Mucosa of stomach (tissue), 1 donor: ENCODE measurements around the gene SOX14.

Source experiments
- H3K27me3 ChIP-seq: one replicate; pipeline ENCODE4 v1.7.0; 2013; ENCODE audit warnings: mild to moderate bottlenecking, low read length; ENCODE audit not compliant: control insufficient read depth, insufficient read depth
- H3K36me3 ChIP-seq: one replicate; pipeline ENCODE4 v1.7.0; 2013; ENCODE audit warnings: low read length; ENCODE audit not compliant: control insufficient read depth, insufficient read depth
- H3K4me1 ChIP-seq: one replicate; pipeline ENCODE4 v1.7.0; 2013; ENCODE audit warnings: mild to moderate bottlenecking, low read length; ENCODE audit not compliant: control insufficient read depth, insufficient read depth
- H3K4me3 ChIP-seq: one replicate; pipeline ENCODE4 v1.7.0; 2013; ENCODE audit warnings: low read length
- H3K9ac ChIP-seq: one replicate; pipeline ENCODE4 v1.7.0; 2013; ENCODE audit warnings: mild to moderate bottlenecking, low read length, moderate library complexity
- H3K9me3 ChIP-seq: one replicate; pipeline ENCODE4 v1.7.0; 2013; ENCODE audit warnings: mild to moderate bottlenecking, low read length, moderate library complexity; ENCODE audit not compliant: control insufficient read depth
- donor health status: Pancreatic carcinoma.

The SOX14 gene

DNA sequence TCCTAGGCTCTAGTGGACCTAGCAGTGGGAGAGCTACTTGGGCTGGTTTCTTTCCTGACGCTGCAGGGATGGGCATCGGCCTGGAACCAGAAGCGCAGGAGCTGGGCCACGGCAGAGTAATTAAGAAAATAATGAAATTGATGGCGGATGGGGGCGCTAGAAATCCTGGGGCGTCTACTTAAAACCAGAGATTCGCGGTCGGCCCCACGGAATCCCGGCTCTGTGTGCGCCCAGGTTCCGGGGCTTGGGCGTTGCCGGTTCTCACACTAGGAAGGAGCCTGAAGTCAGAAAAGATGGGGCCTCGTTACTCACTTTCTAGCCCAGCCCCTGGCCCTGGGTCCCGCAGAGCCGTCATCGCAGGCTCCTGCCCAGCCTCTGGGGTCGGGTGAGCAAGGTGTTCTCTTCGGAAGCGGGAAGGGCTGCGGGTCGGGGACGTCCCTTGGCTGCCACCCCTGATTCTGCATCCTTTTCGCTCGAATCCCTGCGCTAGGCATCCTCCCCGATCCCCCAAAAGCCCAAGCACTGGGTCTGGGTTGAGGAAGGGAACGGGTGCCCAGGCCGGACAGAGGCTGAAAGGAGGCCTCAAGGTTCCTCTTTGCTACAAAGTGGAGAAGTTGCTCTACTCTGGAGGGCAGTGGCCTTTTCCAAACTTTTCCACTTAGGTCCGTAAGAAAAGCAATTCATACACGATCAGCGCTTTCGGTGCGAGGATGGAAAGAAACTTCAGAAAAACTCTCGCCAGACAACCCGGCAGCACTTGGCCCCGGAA is 6.1 kb downstream of the SOX14 start:
- Histone ChIP-seq H3K4me3 (no peak overlapping the region), H3K27me3 (peaks cover 89% of the 10 kb centered on the region), H3K4me1 (peaks cover 44% of the 10 kb centered on the region), H3K9me3 (no peaks in the 10 kb centered on the region), H3K36me3 (no peaks in the 10 kb centered on the region), H3K9ac (no peak overlapping the region)

- H3K4me1 ChIP-seq = peaks cover 44% of the 10 kb centered on the region
- no peaks in the 10 kb centered on the region for H3K9me3 ChIP-seq
- H3K4me3 ChIP-seq = no peak overlapping the region
- no peaks in the 10 kb centered on the region for H3K36me3 ChIP-seq
- peaks cover 83% of the 10 kb centered on the region for H3K27me3 ChIP-seq
- H3K9ac ChIP-seq = no peak overlapping the region
These were observed 6.8 kb downstream of the SOX14 start for GRCh38 chr3:137770835-137771399.

GRCh38 chr3:137771401-137772213 is 7.5 kb downstream of the SOX14 start:
- peaks cover 44% of the 10 kb centered on the region for H3K4me1 ChIP-seq
- no peaks in the 10 kb centered on the region for H3K36me3 ChIP-seq
- no peaks in the 10 kb centered on the region for H3K9me3 ChIP-seq
- no peak overlapping the region for H3K9ac ChIP-seq
- no peak overlapping the region for H3K4me3 ChIP-seq
- peaks cover 76% of the 10 kb centered on the region for H3K27me3 ChIP-seq

DNA sequence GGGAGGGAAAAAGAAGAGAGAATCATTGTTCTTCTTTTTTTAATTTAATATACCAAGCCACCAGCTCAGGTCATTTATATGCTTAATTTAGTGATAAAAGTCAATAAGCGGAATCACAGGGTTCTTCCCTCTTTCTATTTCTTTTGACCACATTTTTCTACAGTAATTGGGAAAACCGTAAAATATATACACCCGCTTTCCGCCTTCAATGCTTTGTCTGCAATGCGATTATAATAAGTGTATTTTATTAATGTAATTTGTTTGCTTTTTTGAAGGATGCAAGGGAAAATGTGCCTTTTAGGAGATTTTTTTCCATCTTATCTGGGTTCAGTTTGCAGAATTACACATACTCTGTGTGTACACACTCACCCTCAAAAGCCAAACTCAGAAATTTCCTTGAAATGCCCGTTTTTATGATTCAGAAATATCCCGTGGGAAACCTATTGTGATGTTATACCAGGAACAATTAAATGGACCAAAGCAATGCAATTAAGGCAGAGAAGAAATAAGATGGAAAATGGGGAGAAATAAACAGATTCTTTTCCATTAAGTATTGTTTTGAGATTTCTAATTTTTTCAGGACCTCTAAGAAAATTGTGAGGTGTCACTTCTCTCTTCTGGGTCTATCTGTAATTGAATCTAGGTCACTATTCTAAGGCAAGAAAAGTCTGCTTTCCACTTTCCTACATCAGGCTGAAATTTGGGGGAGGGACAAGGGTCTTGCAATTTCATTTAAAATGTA is 8.3 kb downstream of the SOX14 start:
- H3K4me3 ChIP-seq = no peak overlapping the region
- H3K4me1 ChIP-seq = peaks cover 44% of the 10 kb centered on the region
- H3K9me3 ChIP-seq = no peaks in the 10 kb centered on the region
- no peak overlapping the region for H3K9ac ChIP-seq
- H3K27me3 ChIP-seq = peaks cover 71% of the 10 kb centered on the region
- H3K36me3 ChIP-seq = no peaks in the 10 kb centered on the region

DNA sequence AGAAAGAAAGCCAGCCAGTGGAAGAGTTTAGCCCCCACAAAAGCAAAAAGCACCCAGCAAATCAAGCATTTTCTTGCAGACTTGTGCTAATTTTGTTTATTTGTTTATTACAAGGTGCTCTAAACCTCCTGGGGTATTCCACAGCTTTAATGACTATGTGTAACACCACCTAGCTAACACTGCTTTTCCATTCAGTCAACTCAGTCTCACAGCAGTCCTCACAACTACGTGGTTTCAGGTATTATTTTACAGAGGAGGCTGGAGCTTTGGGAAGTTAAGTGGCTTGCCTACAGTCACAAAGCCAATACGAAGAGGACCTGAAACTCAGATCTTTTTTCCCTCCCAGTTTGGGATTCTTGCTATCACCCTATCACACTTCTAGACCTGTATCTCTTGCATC is 14.8 kb downstream of the SOX14 start:
- Histone ChIP-seq H3K9ac (no peak overlapping the region), H3K4me1 (no peaks in the 10 kb centered on the region), H3K27me3 (peaks cover 9% of the 10 kb centered on the region), H3K9me3 (no peaks in the 10 kb centered on the region), H3K36me3 (no peaks in the 10 kb centered on the region), H3K4me3 (no peak overlapping the region)

GRCh38 chr3:137787529-137787928 is 23.4 kb downstream of the SOX14 start:
- Histone ChIP-seq H3K9ac (no peak overlapping the region), H3K4me3 (no peak overlapping the region), H3K36me3 (no peaks in the 10 kb centered on the region), H3K4me1 (no peaks in the 10 kb centered on the region), H3K9me3 (no peaks in the 10 kb centered on the region), H3K27me3 (no peaks in the 10 kb centered on the region)

DNA sequence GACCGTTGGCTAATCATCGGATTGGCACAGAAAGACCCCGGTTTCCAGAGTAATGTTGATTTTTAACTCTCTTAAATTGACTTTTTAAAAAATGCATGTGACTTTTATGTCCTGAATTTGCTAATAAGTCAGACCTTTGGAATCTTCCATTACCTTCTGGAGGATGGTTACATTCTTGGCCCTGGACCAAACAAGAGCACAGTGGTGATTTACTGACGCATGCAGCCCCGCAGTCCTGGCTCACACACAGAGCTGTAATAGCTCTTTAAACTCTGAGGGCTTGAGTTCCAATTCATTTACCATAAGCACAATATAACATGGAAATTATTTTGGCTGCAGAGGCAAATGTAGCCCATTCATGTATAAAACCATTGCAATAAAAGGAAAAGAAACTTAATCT is 25.1 kb downstream of the SOX14 start:
- Histone ChIP-seq H3K36me3 (no peaks in the 10 kb centered on the region), H3K9me3 (no peaks in the 10 kb centered on the region), H3K9ac (no peak overlapping the region), H3K4me1 (no peaks in the 10 kb centered on the region), H3K4me3 (no peak overlapping the region), H3K27me3 (no peaks in the 10 kb centered on the region)

DNA sequence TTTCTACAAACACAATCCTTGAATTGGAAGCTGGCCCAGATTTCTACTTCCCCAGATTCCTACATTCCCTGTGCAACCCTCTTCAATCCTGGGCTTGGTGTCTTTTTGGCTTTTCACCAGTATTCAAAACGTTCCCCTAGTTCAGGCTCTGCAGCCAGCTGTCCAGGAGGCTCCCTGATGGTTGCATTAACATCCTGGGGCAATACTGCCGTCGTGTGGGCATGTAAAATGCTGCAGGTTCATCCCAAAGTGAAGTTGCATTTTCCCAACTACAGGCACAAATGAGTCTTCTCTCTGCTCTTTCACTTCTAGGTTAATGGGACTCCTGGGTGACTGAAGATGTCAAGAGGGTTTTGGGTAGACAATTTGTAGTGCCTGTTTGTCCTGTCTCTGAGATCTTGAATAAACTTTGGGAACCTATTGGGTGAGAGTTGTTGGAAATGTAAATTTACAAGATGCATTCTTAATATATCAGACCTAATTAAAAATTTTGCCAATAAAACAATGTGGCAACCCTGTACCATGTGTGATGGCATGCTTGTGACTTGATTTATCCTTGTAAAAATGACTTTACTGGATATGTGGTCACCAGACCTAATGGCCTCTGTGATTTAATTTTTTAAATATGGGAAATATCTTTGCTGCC is 28.6 kb downstream of the SOX14 start:
- Histone ChIP-seq H3K9me3 (no peaks in the 10 kb centered on the region), H3K36me3 (no peaks in the 10 kb centered on the region), H3K4me3 (no peak overlapping the region), H3K9ac (no peak overlapping the region), H3K4me1 (no peaks in the 10 kb centered on the region), H3K27me3 (no peaks in the 10 kb centered on the region)

DNA sequence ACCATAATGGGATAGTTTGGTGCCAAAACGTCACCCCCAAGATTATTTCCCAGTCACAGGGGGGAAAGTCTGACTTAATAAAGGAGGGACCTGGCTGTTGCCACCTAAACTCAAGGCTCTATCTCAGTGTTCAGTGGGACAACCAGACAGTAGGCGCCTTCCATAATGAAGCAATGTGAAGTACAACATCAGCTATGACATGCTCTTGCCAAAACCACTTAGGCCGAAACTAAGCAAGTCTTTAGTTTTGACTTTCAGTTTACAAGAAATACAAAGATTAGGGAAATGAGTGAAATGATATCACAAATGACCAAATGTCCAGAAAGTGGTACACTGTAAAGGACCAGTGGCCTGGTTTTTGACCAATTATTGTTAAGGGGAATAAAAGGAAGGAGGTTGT is 32.9 kb downstream of the SOX14 start:
- H3K27me3 ChIP-seq = no peaks in the 10 kb centered on the region
- no peak overlapping the region for H3K4me3 ChIP-seq
- H3K4me1 ChIP-seq = no peaks in the 10 kb centered on the region
- H3K9me3 ChIP-seq = no peaks in the 10 kb centered on the region
- H3K36me3 ChIP-seq = no peaks in the 10 kb centered on the region
- H3K9ac ChIP-seq = no peak overlapping the region

- Histone ChIP-seq H3K36me3 (no peaks in the 10 kb centered on the region), H3K9ac (no peak overlapping the region), H3K4me1 (no peaks in the 10 kb centered on the region), H3K9me3 (no peaks in the 10 kb centered on the region), H3K27me3 (no peaks in the 10 kb centered on the region), H3K4me3 (no peak overlapping the region)
These were observed 39.1 kb downstream of the SOX14 start for GRCh38 chr3:137803215-137803614.

DNA sequence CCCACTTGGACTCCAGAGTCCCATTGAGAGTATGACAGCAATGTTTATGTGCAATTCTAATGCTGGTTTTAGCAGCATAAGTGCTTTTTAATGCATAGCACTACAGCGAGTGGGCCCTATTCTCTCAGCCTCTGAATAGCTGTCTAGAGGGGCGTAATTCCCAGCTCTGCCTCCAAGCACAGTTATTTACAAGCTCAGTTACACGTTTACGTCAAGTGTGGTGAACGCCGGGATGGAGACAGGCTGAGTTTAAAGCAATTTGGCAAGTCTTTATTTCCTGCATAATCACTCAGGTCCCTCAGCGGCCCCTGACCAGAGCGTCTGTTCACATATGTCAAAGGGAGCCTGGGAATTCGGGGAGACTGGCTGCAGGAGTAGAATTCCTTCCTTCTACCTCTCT is 43.9 kb downstream of the SOX14 start:
- Histone ChIP-seq H3K9ac (no peak overlapping the region), H3K27me3 (no peaks in the 10 kb centered on the region), H3K36me3 (no peaks in the 10 kb centered on the region), H3K4me1 (no peaks in the 10 kb centered on the region), H3K4me3 (no peak overlapping the region), H3K9me3 (no peaks in the 10 kb centered on the region)
